Mucosa of descending colon (tissue), 3 donors: ENCODE results near the gene MRTFB. TPM values are rescaled to one million over a fixed set of nuclear protein-coding genes. Genes with fewer than 3 reads are reported as not detected.
"Not testable (repeated sequence)": the region's sequence is repeated elsewhere in the genome, so short reads cannot be mapped to it uniquely, and the experiment has no call there.

ENCODE experiments used
- ATAC-seq: fragments of 200-7000 bp; cut with Tn5 transposase; one replicate; pipeline ENCODE4 v1.9.1; 2020; ENCODE audit warnings: mild to moderate bottlenecking, moderate library complexity
- DNase-seq, 3 donors: peaks; one replicate each; pipeline ENCODE4 v3.0.0-alpha.2; 2020
- H3K36me3 ChIP-seq: fragments of 200-600 bp; one replicate; pipeline ENCODE4 v1.8.0; 2021; ENCODE audit warnings: low read depth, mild to moderate bottlenecking
- H3K4me1 ChIP-seq: fragments of 200-600 bp; one replicate; pipeline ENCODE4 v1.8.0; 2021; ENCODE audit warnings: low read depth, mild to moderate bottlenecking
- H3K4me3 ChIP-seq: fragments of 200-600 bp; one replicate; pipeline ENCODE4 v1.8.0; 2021; ENCODE audit warnings: mild to moderate bottlenecking
- H3K9me3 ChIP-seq: fragments of 200-600 bp; one replicate; pipeline ENCODE4 v1.8.0; 2021; ENCODE audit warnings: mild to moderate bottlenecking
- CTCF ChIP-seq: fragments of 200-600 bp; IDR thresholded peaks from one replicate; pipeline ENCODE4 v1.8.0; 2022; ENCODE audit warnings: antibody characterized with exemption, mild to moderate bottlenecking
- intact Hi-C, 2 donors: fragments of 100-400 bp; cut with DNase I in 1 of 2; cut with micrococcal nuclease in 1 of 2; formaldehyde crosslinking; loops; one replicate each; pipeline versions ENCODE4 v1.11.0 to v1.11.1; 2022; cut with DNase I, micrococcal nuclease
- total RNA-seq, 3 donors: library from RNA; stranded (reverse); fragmentation: NEBNext Ultra II Directional in 2 of 3; extraction: Animal tissue kit (Norgen Biotek cat#: 25700) in 2 of 3; gene quantifications; one replicate each; pipeline versions ENCODE4 v1.2.1 to v1.2.4, GENCODE V29; 2021 to 2023
- donor health status: DM: no; HTN: no; CAD: no; lungs with moderate emphysema.
- donor health status: DM: no; HTN: no; CAD: no.
- donor health status: DM: no; HTN: yes; CAD: no.

MRTFB gene
- total RNA-seq, 3 donors from 2014 or later, result 40.0 to 49.9 (median 40.0) TPM

- intact Hi-C loops, result no loop called here
- TF ChIP-seq CTCF, result no peak
- H3K4me3 ChIP-seq, result no peak overlapping the region
Observed at GRCh38 chr16:14179116-14179515, 108.0 kb downstream of the MRTFB start.

GRCh38 chr16:14180481-14180944, 109.4 kb downstream of the MRTFB start:
- intact Hi-C loops, result no loop called here
- no peaks in the 10 kb centered on the region for H3K36me3 ChIP-seq
- TF ChIP-seq CTCF, result no peak
- no peaks in the 10 kb centered on the region for H3K9me3 ChIP-seq
- no peaks in the 10 kb centered on the region for H3K4me1 ChIP-seq
- DNase-seq, result no peak
- no peak overlapping the region for H3K4me3 ChIP-seq
- no peak for ATAC-seq

More at GRCh38 chr16:14179116-14179515, 108.0 kb downstream of the MRTFB start:
- no peaks in the 10 kb centered on the region for H3K36me3 ChIP-seq
- ATAC-seq (no peak), DNase-seq (no peak)
- H3K4me1 ChIP-seq, result no peaks in the 10 kb centered on the region
- H3K9me3 ChIP-seq, result no peaks in the 10 kb centered on the region

GRCh38 chr16:14181371-14182050, 110.4 kb downstream of the MRTFB start:
- Histone ChIP-seq H3K4me3 (no peak overlapping the region), H3K9me3 (no peaks in the 10 kb centered on the region), H3K4me1 (no peaks in the 10 kb centered on the region), H3K36me3 (no peaks in the 10 kb centered on the region)
- no peak for TF ChIP-seq CTCF
- DNase-seq (no peak), ATAC-seq (no peak)
- intact Hi-C loops, result no loop called here

- intact Hi-C loops, result no loop called here
- no peak for DNase-seq
- Histone ChIP-seq H3K36me3 (no peaks in the 10 kb centered on the region), H3K9me3 (no peaks in the 10 kb centered on the region), H3K4me1 (no peaks in the 10 kb centered on the region), H3K4me3 (no peak overlapping the region)
- no peak for TF ChIP-seq CTCF
- no peak for ATAC-seq
Observed at GRCh38 chr16:14182999-14183398, 111.9 kb downstream of the MRTFB start.

GRCh38 chr16:14183962-14184361, 112.8 kb downstream of the MRTFB start:
- H3K9me3 ChIP-seq, H3K4me3 ChIP-seq, intact Hi-C loops, H3K4me1 ChIP-seq, H3K36me3 ChIP-seq, DNase-seq, ATAC-seq: not testable (repeated sequence)

GRCh38 chr16:14186007-14186794, 115.1 kb downstream of the MRTFB start:
- intact Hi-C loops, result no loop called here
- DNase-seq, result no peak
- peak; percentile 32 for ATAC-seq
- Histone ChIP-seq H3K4me1 (no peaks in the 10 kb centered on the region), H3K36me3 (no peaks in the 10 kb centered on the region), H3K9me3 (no peaks in the 10 kb centered on the region), H3K4me3 (no peak overlapping the region)
- TF ChIP-seq CTCF, result no peak
